ENCODE measurements around the gene PTGS2. TPM values are rescaled to one million over a fixed set of nuclear protein-coding genes. Genes with fewer than 3 reads are reported as not detected.

PTGS2 gene
- total and polyA plus RNA-seq, 2 of the 8 experiments (the other 6 are each of a cell fraction or from before 2014, with no cell fraction given): 0.29 to 0.35 TPM

- TF ChIP-seq POLR2A (IDR thresholded peaks at IDR 0.05; ENCODE audit: control extremely low read depth in 1 of 2, low read depth in 2 of 2, low read length in 2 of 2): peak in 1 of 2 experiments; percentile 47; a peak in 2 of 3 replicates
Measured at GRCh38 chr1:186680245-186681061, at the start of gene PTGS2 (continued).
